Ishikawa (cell line): ENCODE results near the gene MRPS11.

Experiments used
- CEBPB ChIP-seq: IDR thresholded peaks from 2 replicates; pipeline ENCODE4 v1.6.1; 2012
- CREB1 ChIP-seq: IDR thresholded peaks from 2 replicates; pipeline ENCODE4 v1.6.1; 2012; ENCODE audit warnings: low read depth
- EGR1 ChIP-seq: IDR thresholded peaks from 2 replicates; pipeline ENCODE4 v1.6.1; 2012
- EP300 ChIP-seq: IDR thresholded peaks from 2 replicates; pipeline ENCODE4 v1.6.1; 2012; ENCODE audit warnings: borderline replicate concordance
- FOXM1 ChIP-seq: IDR thresholded peaks from 2 replicates; pipeline ENCODE4 v1.6.1; 2012; ENCODE audit warnings: low read depth, borderline replicate concordance
- MAX ChIP-seq: IDR thresholded peaks from 2 replicates; pipeline ENCODE4 v1.6.1; 2012
- NFIC ChIP-seq: IDR thresholded peaks from 2 replicates; pipeline ENCODE4 v1.6.1; 2012
- RAD21 ChIP-seq: IDR thresholded peaks from 2 replicates; pipeline ENCODE4 v1.6.1; 2012; ENCODE audit warnings: low read depth
- REST ChIP-seq: IDR thresholded peaks from 2 replicates; pipeline ENCODE4 v1.6.1; 2012; ENCODE audit warnings: low read depth, mild to moderate bottlenecking
- TAF1 ChIP-seq: IDR thresholded peaks from 2 replicates; pipeline ENCODE4 v1.6.1; 2012; ENCODE audit warnings: low read depth, mild to moderate bottlenecking
- TCF12 ChIP-seq: IDR thresholded peaks from 2 replicates; pipeline ENCODE4 v1.6.1; 2012; ENCODE audit warnings: low read depth
- TEAD4 ChIP-seq: IDR thresholded peaks from 2 replicates; pipeline ENCODE4 v1.6.1; 2012
- USF1 ChIP-seq: IDR thresholded peaks from 2 replicates; pipeline ENCODE4 v1.6.1; 2012
- YY1 ChIP-seq: IDR thresholded peaks from 2 replicates; pipeline ENCODE4 v1.6.1; 2012; ENCODE audit warnings: low read depth
- ZBTB7A ChIP-seq: IDR thresholded peaks from 2 replicates; pipeline ENCODE4 v1.6.1; 2012; ENCODE audit warnings: low read depth

MRPS11 gene

GRCh38 chr15:88490036-88490435, 22.5 kb downstream of the MRPS11 start:
- no peak for TF ChIP-seq EGR1
- TF ChIP-seq TAF1, result no peak
- no peak for TF ChIP-seq EP300
- TF ChIP-seq YY1, result no peak

GRCh38 chr15:88491158-88491557, 23.6 kb downstream of the MRPS11 start:
- no peak for TF ChIP-seq YY1
- no peak for TF ChIP-seq USF1
- TF ChIP-seq MAX, result no peak
- TF ChIP-seq CEBPB, result no peak
- no peak for TF ChIP-seq RAD21
- no peak for TF ChIP-seq EGR1
- no peak for TF ChIP-seq FOXM1
- no peak for TF ChIP-seq CREB1
- no peak for TF ChIP-seq EP300
- no peak for TF ChIP-seq REST
- no peak for TF ChIP-seq TCF12
- no peak for TF ChIP-seq TAF1
- no peak for TF ChIP-seq ZBTB7A
- no peak for TF ChIP-seq NFIC

- no peak for TF ChIP-seq MAX
- no peak for TF ChIP-seq TCF12
- no peak for TF ChIP-seq CREB1
- TF ChIP-seq TAF1, result no peak
- no peak for TF ChIP-seq REST
- no peak for TF ChIP-seq USF1
- TF ChIP-seq EGR1, result no peak
- no peak for TF ChIP-seq TEAD4
- no peak for TF ChIP-seq CEBPB
- no peak for TF ChIP-seq RAD21
- no peak for TF ChIP-seq FOXM1
- no peak for TF ChIP-seq NFIC
- no peak for TF ChIP-seq YY1
- TF ChIP-seq ZBTB7A, result no peak
- no peak for TF ChIP-seq EP300
These were observed 26.3 kb downstream of the MRPS11 start for GRCh38 chr15:88493844-88494243.

GRCh38 chr15:88497109-88497765, 29.7 kb downstream of the MRPS11 start:
- TF ChIP-seq CREB1, result no peak
- TF ChIP-seq TCF12, result no peak
- no peak for TF ChIP-seq USF1
- TF ChIP-seq RAD21, result no peak
- no peak for TF ChIP-seq REST
- no peak for TF ChIP-seq CEBPB
- TF ChIP-seq NFIC, result no peak
- TF ChIP-seq TAF1, result no peak
- no peak for TF ChIP-seq EGR1
- no peak for TF ChIP-seq YY1
- TF ChIP-seq FOXM1, result no peak
- no peak for TF ChIP-seq ZBTB7A
- no peak for TF ChIP-seq TEAD4
- TF ChIP-seq EP300, result no peak
